PC-3 (cell line): ENCODE measurements around the gene RASSF5. TPM values are rescaled to one million over a fixed set of nuclear protein-coding genes. Genes with fewer than 3 reads are reported as not detected.

Source experiments
- ATAC-seq: fragments of 200-7000 bp; cut with Tn5 transposase; 2 replicates; pipeline ENCODE4 v1.9.1; 2020; ENCODE audit warnings: mild to moderate bottlenecking, moderate library complexity
- BruUV-seq: library from RNA; stranded (reverse); fragments of 400-500 nt; replicated peaks from 2 replicates; lab custom pipeline; 2021; lab: Mats Ljungman, UMichigan
- CTCF ChIA-PET: fragments of 300-600 bp; sonication (Branson Sonifier 250); formaldehyde crosslinking; loops from one replicate; lab custom pipeline; 2022; ENCODE audit warnings: antibody characterized with exemption; lab: Charles Lee
- POLR2A ChIA-PET: fragments of 300-600 bp; sonication (Branson Sonifier 250); formaldehyde crosslinking; loops from one replicate; lab custom pipeline; 2022; ENCODE audit warnings: antibody characterized with exemption; ENCODE audit not compliant: unreplicated experiment; lab: Charles Lee
- DNase-seq: peaks from one replicate; pipeline ENCODE4 v3.0.0-alpha.2; 2015
- H2AFZ ChIP-seq: fragments of 300-600 bp; sonication (generic); 2 replicates; pipeline ENCODE4 v1.6.0; 2016; ENCODE audit warnings: antibody characterized with exemption, low read length
- H3F3A ChIP-seq: fragments of 300-600 bp; sonication (generic); one replicate; pipeline ENCODE4 v1.6.0; 2017; ENCODE audit warnings: antibody characterized with exemption, low read length, control low read depth, mild to moderate bottlenecking; ENCODE audit not compliant: unreplicated experiment
- H3K27ac ChIP-seq: fragments of 300-600 bp; sonication (generic); 2 replicates; pipeline ENCODE4 v1.5.1; 2016; ENCODE audit warnings: mild to moderate bottlenecking, low read length
- H3K27me3 ChIP-seq: fragments of 300-600 bp; sonication (generic); 2 replicates; pipeline ENCODE4 v1.6.1; 2016; ENCODE audit warnings: low read length, mixed read lengths
- H3K36me3 ChIP-seq: fragments of 300-600 bp; sonication (generic); 2 replicates; pipeline ENCODE4 v1.6.1; 2016; ENCODE audit warnings: low read depth, mixed run types, low read length, mixed read lengths
- H3K4me1 ChIP-seq: fragments of 300-600 bp; sonication (generic); 2 replicates; pipeline ENCODE4 v1.5.1; 2016; ENCODE audit warnings: low read length; ENCODE audit not compliant: insufficient read depth
- H3K4me2 ChIP-seq: fragments of 300-600 bp; sonication (generic); 2 replicates; pipeline ENCODE4 v1.6.0; 2016; ENCODE audit warnings: low read length
- H3K4me3 ChIP-seq: fragments of 300-600 bp; sonication (generic); 2 replicates; pipeline ENCODE4 v1.5.1; 2016; ENCODE audit warnings: mild to moderate bottlenecking, low read length, mixed read lengths
- H3K79me2 ChIP-seq: fragments of 300-600 bp; sonication (generic); 2 replicates; pipeline ENCODE4 v1.6.1; 2017; ENCODE audit warnings: low read length, mixed read lengths
- H3K9ac ChIP-seq: fragments of 300-600 bp; sonication (generic); 2 replicates; pipeline ENCODE4 v1.6.0; 2016; ENCODE audit warnings: mild to moderate bottlenecking, low read length
- H3K9me2 ChIP-seq: fragments of 300-600 bp; sonication (generic); replicated peaks from 2 replicates; pipeline ENCODE4 v1.6.1; 2016; ENCODE audit warnings: mixed run types, low read length, mixed read lengths
- H3K9me3 ChIP-seq: fragments of 300-600 bp; sonication (generic); 2 replicates; pipeline ENCODE4 v1.6.1; 2016; ENCODE audit warnings: low read length, mixed read lengths
- H4K20me1 ChIP-seq: fragments of 300-600 bp; sonication (generic); 2 replicates; pipeline ENCODE4 v1.6.1; 2016; ENCODE audit warnings: low read length, mixed read lengths
- CTCF ChIP-seq: fragments of 300-600 bp; sonication (generic); conservative IDR thresholded peaks from 2 replicates; pipeline ENCODE4 v1.5.1; 2017; ENCODE audit warnings: antibody characterized with exemption, low read depth, mild to moderate bottlenecking, low read length
- EZH2 ChIP-seq: fragments of 300-600 bp; sonication (generic); IDR thresholded peaks from one replicate; pipeline ENCODE4 v1.6.1; 2017; ENCODE audit warnings: antibody characterized with exemption, mild to moderate bottlenecking, low read length; ENCODE audit not compliant: unreplicated experiment
- EZH2phosphoT487 ChIP-seq: fragments of 300-600 bp; sonication (generic); IDR thresholded peaks from 2 replicates; pipeline ENCODE4 v1.6.1; 2018; ENCODE audit warnings: mild to moderate bottlenecking, antibody characterized with exemption, low read length, borderline replicate concordance
- intact Hi-C: fragments of 100-400 bp; cut with micrococcal nuclease; formaldehyde crosslinking; loops from 2 replicates; pipeline ENCODE4 v1.9.0; 2023
- total RNA-seq: library from RNA; depleted of rRNA; stranded (reverse); fragments of >200 nt; gene quantifications from 2 replicates; pipeline ENCODE4 v1.2.3, GENCODE V29; 2014

Gene RASSF5
- total RNA-seq, 1 experiment from 2014 or later, result 15.5 TPM

- no TSS peak for BruUV-seq
- ChIA-PET POLR2A (interaction anchor here (1.0 kb wide), 1 partner anchor 28 kb away, joined by 3 read pairs; the partner anchor contains the start of gene IKBKE), CTCF (interaction anchor here (0.7 to 1.0 kb wide), 2 partner anchors 46 to 114 kb away, joined by 3 read pairs; partner anchors contain the start of gene EIF2D)
These were observed 8.6 kb upstream of the RASSF5 start for GRCh38 chr1:206498685-206499084.

GRCh38 chr1:206500046-206500445, 7.3 kb upstream of the RASSF5 start:
- no peak overlapping the region for H3K4me2 ChIP-seq
- CTCF ChIA-PET, result no interaction called here
- TF ChIP-seq EZH2 (no peak), EZH2phosphoT487 (no peak), CTCF (no peak)
- H3K27ac ChIP-seq, result no peak overlapping the region
- H2AFZ ChIP-seq, result no peak overlapping the region
- ATAC-seq (no peak), DNase-seq (no peak)
- H3K36me3 ChIP-seq, result no peaks in the 10 kb centered on the region
- no peaks in the 10 kb centered on the region for H3K9me2 ChIP-seq
- no peaks in the 10 kb centered on the region for H3K27me3 ChIP-seq
- H4K20me1 ChIP-seq, result no peaks in the 10 kb centered on the region
- intact Hi-C loops, result no loop called here
- POLR2A ChIA-PET, result interaction anchor here (0.6 kb wide), 1 partner anchor 110 kb away, joined by 4 read pairs; no protein-coding TSS in a partner anchor
- H3K79me2 ChIP-seq, result no peaks in the 10 kb centered on the region
- H3K9ac ChIP-seq, result no peak overlapping the region
- H3K4me3 ChIP-seq, result no peak overlapping the region
- peaks cover 33% of the 10 kb centered on the region for H3K4me1 ChIP-seq
- no peaks in the 10 kb centered on the region for H3F3A ChIP-seq
- BruUV-seq, result no TSS peak
- no peaks in the 10 kb centered on the region for H3K9me3 ChIP-seq

More at GRCh38 chr1:206498685-206499084, 8.6 kb upstream of the RASSF5 start:
- H3K4me1 ChIP-seq, result peaks cover 20% of the 10 kb centered on the region
- no peak overlapping the region for H3K4me2 ChIP-seq
- no peak overlapping the region for H3K27ac ChIP-seq
- ATAC-seq, result peak; percentile 83
- no peaks in the 10 kb centered on the region for H3K79me2 ChIP-seq
- no peak for TF ChIP-seq CTCF
- no peak for TF ChIP-seq EZH2phosphoT487
- no peak for TF ChIP-seq EZH2
- no peaks in the 10 kb centered on the region; the same call in 1 of the 2 replicates for H3K36me3 ChIP-seq
- H3K9me2 ChIP-seq, result no peaks in the 10 kb centered on the region
- no peaks in the 10 kb centered on the region for H3K27me3 ChIP-seq
- DNase-seq, result peak; percentile 96
- no peak overlapping the region for H3K4me3 ChIP-seq
- intact Hi-C loops, result no loop called here
- no peaks in the 10 kb centered on the region for H3F3A ChIP-seq
- H3K9ac ChIP-seq, result no peak overlapping the region
- no peaks in the 10 kb centered on the region for H4K20me1 ChIP-seq
- H2AFZ ChIP-seq, result no peak overlapping the region
- H3K9me3 ChIP-seq, result no peaks in the 10 kb centered on the region

- no TSS peak for BruUV-seq
- intact Hi-C loops, result no loop called here
- Histone ChIP-seq H3K9me2 (no peaks in the 10 kb centered on the region), H3K79me2 (no peaks in the 10 kb centered on the region), H2AFZ (no peak overlapping the region), H3K9ac (no peak overlapping the region), H3K27ac (no peak overlapping the region), H3F3A (no peaks in the 10 kb centered on the region), H3K36me3 (no peaks in the 10 kb centered on the region), H3K4me2 (no peak overlapping the region), H4K20me1 (no peaks in the 10 kb centered on the region), H3K4me3 (no peak overlapping the region), H3K27me3 (no peaks in the 10 kb centered on the region), H3K9me3 (no peaks in the 10 kb centered on the region), H3K4me1 (peaks cover 41% of the 10 kb centered on the region)
- DNase-seq, result no peak
- ATAC-seq, result no peak
- TF ChIP-seq CTCF, result no peak
- TF ChIP-seq EZH2, result no peak
- TF ChIP-seq EZH2phosphoT487, result no peak
- POLR2A ChIA-PET, result no interaction called here
- CTCF ChIA-PET, result no interaction called here
These were observed 5.5 kb upstream of the RASSF5 start for GRCh38 chr1:206501881-206502280.
